Sigmoid colon (tissue), 7 donors: ENCODE results near the gene WDR75. TPM values are rescaled to one million over a fixed set of nuclear protein-coding genes. Genes with fewer than 3 reads are reported as not detected.
"Not testable (repeated sequence)": the region's sequence is repeated elsewhere in the genome, so short reads cannot be mapped to it uniquely, and the experiment has no call there.

Experiments
- DNase-seq: peaks from one replicate; pipeline ENCODE4 v3.0.0-alpha.2; 2019
- H3K27ac ChIP-seq, 4 donors: fragments of 200-600 bp; sonication (generic); one replicate each; pipeline ENCODE4 v1.5.1; 2016 to 2019; ENCODE audit warnings: mild to moderate bottlenecking in 1 of 4
- H3K27me3 ChIP-seq, 3 donors: fragments of 200-600 bp; sonication (generic); one replicate each; pipeline ENCODE4 v1.5.1; 2019; ENCODE audit warnings: mild to moderate bottlenecking in 1 of 3
- H3K36me3 ChIP-seq, 4 donors: fragments of 200-600 bp; sonication (generic); one replicate each; pipeline ENCODE4 v1.5.1; 2016 to 2019
- H3K4me1 ChIP-seq, 4 donors: fragments of 200-600 bp; sonication (generic); one replicate each; pipeline ENCODE4 v1.5.1; 2017 to 2019
- H3K4me3 ChIP-seq, 4 donors: fragments of 200-600 bp; sonication (generic); one replicate each; pipeline ENCODE4 v1.5.1; 2017 to 2019; ENCODE audit warnings: mild to moderate bottlenecking in 2 of 4, moderate library complexity in 1 of 4
- H3K9me3 ChIP-seq, 4 donors: fragments of 200-600 bp in 3 of 4; sonication (generic) in 3 of 4; one replicate each; pipeline versions ENCODE4 v1.5.1 to v1.6.1; 2013 to 2019
- EP300 ChIP-seq, 4 donors: sonication (generic); formaldehyde crosslinking; IDR thresholded peaks; one replicate each; pipeline ENCODE4 v1.6.1; 2017; ENCODE audit warnings: antibody characterized with exemption in 4 of 4
- POLR2A ChIP-seq, 2 donors: fragments of 450-650 bp; IDR thresholded peaks; one replicate each; pipeline ENCODE4 v1.6.1; 2016; ENCODE audit warnings: antibody characterized with exemption in 2 of 2, mild to moderate bottlenecking in 2 of 2, moderate library complexity in 2 of 2
- POLR2AphosphoS5 ChIP-seq, 4 donors: sonication (generic); formaldehyde crosslinking; IDR thresholded peaks; one replicate each; pipeline ENCODE4 v1.6.1; 2017; ENCODE audit warnings: antibody characterized with exemption in 4 of 4
- WGBS, 2 donors: extraction: QIAGEN DNeasy Blood & Tissue Kit; methylation state at CpG; one replicate each; pipeline ENCODE4 v1.1.7; 2013; 5-methylcytosine and 5-hydroxymethylcytosine counted together
- intact Hi-C: fragments of 100-400 bp; cut with DNase I; formaldehyde crosslinking; loops from one replicate; pipeline ENCODE4 v1.15.1; 2023
- polyA plus RNA-seq, 3 donors: library from polyadenylated mRNA; stranded (reverse); fragments of 200-250 nt; gene quantifications; one replicate each; pipeline ENCODE4 v1.2.3, GENCODE V29; 2013
- total RNA-seq, 4 donors: library from RNA; depleted of rRNA; stranded (reverse); fragments of >200 nt; gene quantifications; one replicate each; pipeline ENCODE4 v1.1.0, GENCODE V29; 2016
- TF ChIP-seq, protein P1 (sequence below), 4 experiments: fragments of 450-650 bp in 3 of 4; fragments of 200-600 bp in 1 of 4; IDR thresholded peaks; one replicate each; pipeline ENCODE4 v1.5.1; 2016 to 2019; ENCODE audit warnings: antibody characterized with exemption in 4 of 4, mild to moderate bottlenecking in 3 of 4, moderate library complexity in 2 of 4
- donor health status: healthy with polysubstance abuse.
- donor health status: Bipolar disorder and iron deficiency.
- donor health status: healthy.

Gene WDR75
- total and polyA plus RNA-seq, 7 donors, result 7.6 to 43.5 (median 25.8) TPM

DNA sequence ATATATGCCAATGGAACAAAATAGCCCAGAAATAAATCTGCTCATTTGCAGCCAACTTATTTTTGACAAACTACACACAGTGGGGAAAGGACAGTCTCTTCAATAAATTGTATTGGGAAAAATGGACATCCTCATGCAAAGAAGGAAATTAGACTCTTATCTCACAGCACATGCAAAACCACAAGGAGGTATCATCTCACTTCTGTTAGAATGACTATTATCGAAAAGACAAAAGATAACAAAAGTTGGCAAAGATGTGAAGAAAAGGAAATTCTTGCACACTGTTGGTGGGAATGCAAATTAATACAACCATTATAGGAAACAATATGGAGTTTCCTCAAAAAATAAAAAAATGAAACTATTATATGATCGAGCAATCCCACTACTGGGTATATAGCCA is 16.3 kb upstream of the WDR75 start:
- no peak for TF ChIP-seq POLR2A (IDR thresholded peaks at IDR 0.05)
- TF ChIP-seq, protein P1, sequence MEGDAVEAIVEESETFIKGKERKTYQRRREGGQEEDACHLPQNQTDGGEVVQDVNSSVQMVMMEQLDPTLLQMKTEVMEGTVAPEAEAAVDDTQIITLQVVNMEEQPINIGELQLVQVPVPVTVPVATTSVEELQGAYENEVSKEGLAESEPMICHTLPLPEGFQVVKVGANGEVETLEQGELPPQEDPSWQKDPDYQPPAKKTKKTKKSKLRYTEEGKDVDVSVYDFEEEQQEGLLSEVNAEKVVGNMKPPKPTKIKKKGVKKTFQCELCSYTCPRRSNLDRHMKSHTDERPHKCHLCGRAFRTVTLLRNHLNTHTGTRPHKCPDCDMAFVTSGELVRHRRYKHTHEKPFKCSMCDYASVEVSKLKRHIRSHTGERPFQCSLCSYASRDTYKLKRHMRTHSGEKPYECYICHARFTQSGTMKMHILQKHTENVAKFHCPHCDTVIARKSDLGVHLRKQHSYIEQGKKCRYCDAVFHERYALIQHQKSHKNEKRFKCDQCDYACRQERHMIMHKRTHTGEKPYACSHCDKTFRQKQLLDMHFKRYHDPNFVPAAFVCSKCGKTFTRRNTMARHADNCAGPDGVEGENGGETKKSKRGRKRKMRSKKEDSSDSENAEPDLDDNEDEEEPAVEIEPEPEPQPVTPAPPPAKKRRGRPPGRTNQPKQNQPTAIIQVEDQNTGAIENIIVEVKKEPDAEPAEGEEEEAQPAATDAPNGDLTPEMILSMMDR (IDR thresholded peaks at IDR 0.05), result no peak
- no peak for TF ChIP-seq POLR2AphosphoS5 (IDR thresholded peaks at IDR 0.05)
- TF ChIP-seq EP300 (IDR thresholded peaks at IDR 0.05), result no peak
- intact Hi-C loops, result no loop called here

DNA sequence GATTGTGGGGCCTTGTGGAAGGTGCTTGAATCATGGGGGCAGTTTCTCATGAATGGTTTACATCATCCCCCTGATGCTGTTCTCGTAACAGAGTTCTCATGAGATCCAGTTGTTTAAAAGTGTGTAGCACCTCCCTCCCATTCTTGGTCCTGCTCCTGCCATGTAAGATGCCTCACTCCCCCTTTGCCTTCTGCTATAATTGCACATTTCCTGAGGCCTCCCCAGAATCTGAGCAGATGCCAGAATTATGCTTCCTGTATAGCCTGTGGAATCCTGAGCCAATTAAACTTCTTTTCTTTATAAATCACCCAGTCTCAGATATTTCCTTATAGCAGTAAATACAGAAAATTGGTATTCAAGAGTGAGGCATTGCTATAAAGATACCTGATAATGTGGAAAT is 15.6 kb upstream of the WDR75 start:
- TF ChIP-seq POLR2A (IDR thresholded peaks at IDR 0.05) (no peak), POLR2AphosphoS5 (IDR thresholded peaks at IDR 0.05) (no peak), EP300 (IDR thresholded peaks at IDR 0.05) (no peak)
- TF ChIP-seq, protein P1 (IDR thresholded peaks at IDR 0.05), result no peak

More for the DNA sequence above, 16.3 kb upstream of the WDR75 start:
- DNase-seq, result no peak
- WGBS, 2 donors, result 88 to 93% methylated on average over 2 of the region's 2 CpGs
- no peak overlapping the region for H3K27ac ChIP-seq
- no peaks in the 10 kb centered on the region for H3K9me3 ChIP-seq
- H3K36me3 ChIP-seq, result no peaks in the 10 kb centered on the region
- H3K4me3 ChIP-seq, result no peak overlapping the region
- no peaks in the 10 kb centered on the region for H3K27me3 ChIP-seq
- no peaks in the 10 kb centered on the region for H3K4me1 ChIP-seq

DNA sequence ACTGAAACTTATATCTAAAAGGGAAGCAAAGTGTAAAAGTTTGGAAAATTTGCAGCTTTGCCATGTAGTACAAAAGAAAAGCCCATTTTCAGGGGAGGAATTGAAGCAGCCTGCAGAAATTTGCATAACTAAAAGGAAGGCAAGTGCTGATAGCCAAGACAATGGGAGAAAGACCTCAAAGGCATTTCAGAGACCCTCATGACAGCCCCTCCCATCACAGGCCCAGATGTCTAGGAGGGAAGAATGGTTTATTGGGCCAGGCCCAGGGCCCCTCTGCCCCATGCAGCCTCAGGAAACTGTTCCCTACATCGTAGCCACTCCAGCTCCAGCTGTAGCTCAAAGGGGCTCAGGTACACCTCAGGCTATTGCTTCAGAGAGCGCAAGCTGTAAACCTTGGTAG is 14.4 kb upstream of the WDR75 start:
- no peaks in the 10 kb centered on the region for H3K4me1 ChIP-seq
- DNase-seq, result no peak
- H3K4me3 ChIP-seq, result no peak overlapping the region
- intact Hi-C loops, result no loop called here
- H3K9me3 ChIP-seq, result no peaks in the 10 kb centered on the region
- no peak overlapping the region for H3K27ac ChIP-seq
- TF ChIP-seq POLR2A (IDR thresholded peaks at IDR 0.05) (no peak), POLR2AphosphoS5 (IDR thresholded peaks at IDR 0.05) (no peak), EP300 (IDR thresholded peaks at IDR 0.05) (no peak)
- TF ChIP-seq, protein P1 (IDR thresholded peaks at IDR 0.05), result no peak
- no peaks in the 10 kb centered on the region for H3K36me3 ChIP-seq
- WGBS, 2 donors, result 95% methylated on average over 2 of the region's 2 CpGs
- no peaks in the 10 kb centered on the region for H3K27me3 ChIP-seq

More for the DNA sequence above, 15.6 kb upstream of the WDR75 start:
- WGBS, 2 donors, result 96 to 98% methylated on average over 1 of the region's 1 CpG
- DNase-seq, result no peak
- Histone ChIP-seq H3K27ac (no peak overlapping the region), H3K36me3 (no peaks in the 10 kb centered on the region), H3K27me3 (no peaks in the 10 kb centered on the region), H3K4me3 (no peak overlapping the region), H3K4me1 (no peaks in the 10 kb centered on the region), H3K9me3 (no peaks in the 10 kb centered on the region)
- intact Hi-C loops, result no loop called here

DNA sequence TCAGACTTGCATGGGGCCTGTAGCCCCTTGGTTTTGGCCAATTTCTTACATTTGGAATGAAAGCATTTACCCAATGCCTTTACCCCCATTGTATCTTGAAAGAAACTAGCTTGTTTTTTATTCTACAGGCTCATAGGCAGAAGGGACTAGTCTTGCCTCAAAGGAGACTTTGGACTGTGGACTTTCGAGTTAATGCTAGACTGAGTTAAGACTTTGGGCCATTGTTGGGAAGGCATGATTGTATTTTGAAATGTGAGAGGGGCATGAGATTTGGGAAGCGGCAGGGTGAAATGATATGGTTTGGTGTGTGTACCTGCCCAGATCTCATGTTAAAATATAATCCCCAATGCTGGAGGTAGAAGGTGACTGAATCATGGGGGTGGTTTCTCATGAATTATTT is 13.4 kb upstream of the WDR75 start:
- TF ChIP-seq, protein P1 (IDR thresholded peaks at IDR 0.05), result no peak
- TF ChIP-seq POLR2AphosphoS5 (IDR thresholded peaks at IDR 0.05) (no peak), POLR2A (IDR thresholded peaks at IDR 0.05) (no peak), EP300 (IDR thresholded peaks at IDR 0.05) (no peak)
- no peaks in the 10 kb centered on the region for H3K27me3 ChIP-seq
- no peaks in the 10 kb centered on the region for H3K9me3 ChIP-seq
- no peaks in the 10 kb centered on the region for H3K4me1 ChIP-seq
- DNase-seq, result no peak
- intact Hi-C loops, result no loop called here
- H3K36me3 ChIP-seq, result no peaks in the 10 kb centered on the region
- no peak overlapping the region for H3K4me3 ChIP-seq
- WGBS, 2 donors, result 67 to 89% methylated on average over 2 of the region's 2 CpGs
- no peak overlapping the region for H3K27ac ChIP-seq

DNA sequence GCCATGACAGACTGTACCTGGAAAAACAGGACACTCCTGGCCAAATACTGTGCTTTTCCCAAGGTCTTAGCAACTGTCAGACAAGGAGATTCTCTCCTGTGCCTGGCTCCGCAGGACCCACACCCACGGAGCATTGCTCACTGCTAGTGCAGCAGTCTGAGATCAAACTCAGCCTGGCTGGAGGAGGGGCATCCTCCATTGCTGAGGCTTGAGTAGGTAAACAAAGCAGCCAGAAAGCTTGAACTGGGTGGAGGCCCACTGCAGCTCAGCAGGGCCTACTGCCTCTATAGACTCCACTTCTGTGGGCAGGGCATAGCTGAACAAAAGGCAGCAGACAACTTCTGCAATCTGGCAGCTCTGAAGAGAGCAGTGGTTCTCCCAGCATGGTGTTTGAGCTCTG is 10.8 kb upstream of the WDR75 start:
- H3K27me3 ChIP-seq, H3K4me1 ChIP-seq, intact Hi-C loops, H3K27ac ChIP-seq, H3K4me3 ChIP-seq, DNase-seq, H3K36me3 ChIP-seq, H3K9me3 ChIP-seq: not testable (repeated sequence)
- WGBS, 2 donors, result 87 to 90% methylated on average over 2 of the region's 2 CpGs

DNA sequence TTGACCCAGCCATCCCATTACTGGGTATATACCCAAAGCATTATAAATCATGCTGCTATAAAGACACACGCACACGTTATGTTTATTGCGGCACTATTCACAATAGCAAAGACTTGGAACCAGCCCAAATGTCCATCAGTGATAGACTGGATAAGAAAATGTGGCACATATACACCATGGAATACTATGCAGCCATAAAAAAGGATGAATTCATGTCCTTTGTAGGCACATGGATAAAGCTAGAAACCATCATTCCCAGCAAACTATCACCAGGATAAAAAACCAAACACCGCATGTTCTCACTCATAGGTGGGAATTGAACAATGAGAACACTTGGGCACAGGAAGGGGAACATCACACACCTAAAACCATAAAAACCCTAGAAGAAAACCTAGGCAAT is 5.5 kb upstream of the WDR75 start:
- H3K4me1 ChIP-seq, H3K36me3 ChIP-seq, H3K27ac ChIP-seq, H3K27me3 ChIP-seq, H3K4me3 ChIP-seq, intact Hi-C loops, DNase-seq, H3K9me3 ChIP-seq: not testable (repeated sequence)
- 90 to 95% methylated on average over 4 of the region's 4 CpGs for WGBS, 2 donors
